ENCODE measurements around the gene NLRC5. TPM values are rescaled to one million over a fixed set of nuclear protein-coding genes. Genes with fewer than 3 reads are reported as not detected.

Gene NLRC5
- total and polyA plus RNA-seq, 2 donors (not counting 3 experiments of a cell fraction or from before 2014, with no cell fraction given) = 7.4 to 26.3 TPM

DNA sequence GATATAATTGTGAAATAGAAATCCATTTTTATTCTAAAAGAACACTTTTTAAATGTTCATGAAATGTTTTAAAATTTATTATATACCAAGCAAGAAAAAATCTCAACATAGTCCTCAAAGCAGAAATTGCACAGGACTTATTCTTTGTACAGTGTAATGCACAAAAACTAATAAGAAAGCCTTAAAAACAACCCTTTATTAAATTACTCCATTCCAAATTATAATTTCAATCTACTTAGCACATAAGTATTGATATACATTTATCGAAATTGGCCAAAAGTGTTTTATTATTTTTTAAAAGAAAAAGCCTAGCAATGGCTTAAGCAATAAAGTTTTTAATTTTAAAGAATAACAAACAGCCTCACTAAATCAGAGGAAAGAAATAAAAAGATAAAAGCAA lies 19.1 kb downstream of the NLRC5 start:
- intact Hi-C loops (cut with micrococcal nuclease) (no loop called here), dilution Hi-C loops (cut with MboI; ENCODE audit: extremely low pct_ligation_motif_present, low sequenced_read_pairs) (no loop called here)
- Histone ChIP-seq H3K4me3 (replicated peaks in 1 of 3; ENCODE audit: insufficient read depth in 1 of 3, low read depth in 1 of 3, low read length in 3 of 3) (no peak overlapping the region), H3K4me2 (ENCODE audit: insufficient read depth, low read length) (no peak overlapping the region), H3K9me1 (replicated peaks; ENCODE audit: control insufficient read depth, extremely low read depth, insufficient read depth, low read length) (no peaks in the 10 kb centered on the region), H3K27ac (ENCODE audit: insufficient read depth, low read depth, low read length) (no peak overlapping the region), H3K4me1 (ENCODE audit: control insufficient read depth, extremely low read depth, insufficient read depth, low read length) (no peaks in the 10 kb centered on the region), H3K79me2 (ENCODE audit: control insufficient read depth, insufficient read depth, low read length) (no peaks in the 10 kb centered on the region), H4K20me1 (replicated peaks; ENCODE audit: control insufficient read depth, extremely low read depth, insufficient read depth, low read length) (no peaks in the 10 kb centered on the region), H3K9ac (replicated peaks; ENCODE audit: extremely low read depth, insufficient read depth, low read length) (no peak overlapping the region), H3K36me3 (ENCODE audit: control insufficient read depth in 2 of 2, extremely low read depth in 1 of 2, insufficient read depth in 2 of 2, low read length in 2 of 2) (no peaks in the 10 kb centered on the region), H3K27me3 (ENCODE audit: control insufficient read depth in 2 of 2, insufficient read depth in 2 of 2, low read length in 2 of 2) (no peaks in the 10 kb centered on the region), H2AFZ (ENCODE audit: low read depth, low read length) (no peak overlapping the region), H3K9me3 (replicated peaks; ENCODE audit: control insufficient read depth, insufficient read depth, low read length) (no peaks in the 10 kb centered on the region)
- DNase-seq (ENCODE audit: low read depth, low spot score) = no peak
- FAIRE-seq = no peak
- no TSS peak for BruUV-seq (replicated peaks)
- POLR2A ChIA-PET = no interaction called here
- CTCF ChIA-PET = no interaction called here
- no peak for TF ChIP-seq POLR2AphosphoS5 (IDR thresholded peaks at IDR 0.05; ENCODE audit: insufficient read depth, low read depth, low read length)
- TF ChIP-seq MYC (IDR thresholded peaks at IDR 0.05; ENCODE audit: low read depth, low read length) = no peak
- TF ChIP-seq FOS (IDR thresholded peaks at IDR 0.05; ENCODE audit: borderline replicate concordance, insufficient read depth, low read length) = no peak
- TF ChIP-seq POLR2A (IDR thresholded peaks at IDR 0.05; ENCODE audit: low read depth, low read length) = no peak
- no peak for TF ChIP-seq JUN (IDR thresholded peaks at IDR 0.05; ENCODE audit: borderline replicate concordance, insufficient read depth, insufficient read length, low read depth)
- TF ChIP-seq EZH2 (IDR thresholded peaks at IDR 0.05; ENCODE audit: borderline replicate concordance, low read depth, low read length, severe bottlenecking) = no peak
- TF ChIP-seq, protein P1, sequence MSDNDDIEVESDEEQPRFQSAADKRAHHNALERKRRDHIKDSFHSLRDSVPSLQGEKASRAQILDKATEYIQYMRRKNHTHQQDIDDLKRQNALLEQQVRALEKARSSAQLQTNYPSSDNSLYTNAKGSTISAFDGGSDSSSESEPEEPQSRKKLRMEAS (IDR thresholded peaks at IDR 0.05; ENCODE audit: insufficient read depth, insufficient read length) = no peak
- TF ChIP-seq, protein P2, sequence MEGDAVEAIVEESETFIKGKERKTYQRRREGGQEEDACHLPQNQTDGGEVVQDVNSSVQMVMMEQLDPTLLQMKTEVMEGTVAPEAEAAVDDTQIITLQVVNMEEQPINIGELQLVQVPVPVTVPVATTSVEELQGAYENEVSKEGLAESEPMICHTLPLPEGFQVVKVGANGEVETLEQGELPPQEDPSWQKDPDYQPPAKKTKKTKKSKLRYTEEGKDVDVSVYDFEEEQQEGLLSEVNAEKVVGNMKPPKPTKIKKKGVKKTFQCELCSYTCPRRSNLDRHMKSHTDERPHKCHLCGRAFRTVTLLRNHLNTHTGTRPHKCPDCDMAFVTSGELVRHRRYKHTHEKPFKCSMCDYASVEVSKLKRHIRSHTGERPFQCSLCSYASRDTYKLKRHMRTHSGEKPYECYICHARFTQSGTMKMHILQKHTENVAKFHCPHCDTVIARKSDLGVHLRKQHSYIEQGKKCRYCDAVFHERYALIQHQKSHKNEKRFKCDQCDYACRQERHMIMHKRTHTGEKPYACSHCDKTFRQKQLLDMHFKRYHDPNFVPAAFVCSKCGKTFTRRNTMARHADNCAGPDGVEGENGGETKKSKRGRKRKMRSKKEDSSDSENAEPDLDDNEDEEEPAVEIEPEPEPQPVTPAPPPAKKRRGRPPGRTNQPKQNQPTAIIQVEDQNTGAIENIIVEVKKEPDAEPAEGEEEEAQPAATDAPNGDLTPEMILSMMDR (IDR thresholded peaks at IDR 0.05; ENCODE audit: extremely low read depth in 1 of 2, insufficient read depth in 1 of 2, low read depth in 1 of 2, low read length in 2 of 2) = no peak
- TF ChIP-seq GATA2 (IDR thresholded peaks at IDR 0.05; ENCODE audit: insufficient read depth, insufficient read length, low read depth, low read length) = no peak

Measured in endothelial cell of umbilical vein (primary cell).